ENCODE measurements around the gene SARNP.

SARNP gene

DNA sequence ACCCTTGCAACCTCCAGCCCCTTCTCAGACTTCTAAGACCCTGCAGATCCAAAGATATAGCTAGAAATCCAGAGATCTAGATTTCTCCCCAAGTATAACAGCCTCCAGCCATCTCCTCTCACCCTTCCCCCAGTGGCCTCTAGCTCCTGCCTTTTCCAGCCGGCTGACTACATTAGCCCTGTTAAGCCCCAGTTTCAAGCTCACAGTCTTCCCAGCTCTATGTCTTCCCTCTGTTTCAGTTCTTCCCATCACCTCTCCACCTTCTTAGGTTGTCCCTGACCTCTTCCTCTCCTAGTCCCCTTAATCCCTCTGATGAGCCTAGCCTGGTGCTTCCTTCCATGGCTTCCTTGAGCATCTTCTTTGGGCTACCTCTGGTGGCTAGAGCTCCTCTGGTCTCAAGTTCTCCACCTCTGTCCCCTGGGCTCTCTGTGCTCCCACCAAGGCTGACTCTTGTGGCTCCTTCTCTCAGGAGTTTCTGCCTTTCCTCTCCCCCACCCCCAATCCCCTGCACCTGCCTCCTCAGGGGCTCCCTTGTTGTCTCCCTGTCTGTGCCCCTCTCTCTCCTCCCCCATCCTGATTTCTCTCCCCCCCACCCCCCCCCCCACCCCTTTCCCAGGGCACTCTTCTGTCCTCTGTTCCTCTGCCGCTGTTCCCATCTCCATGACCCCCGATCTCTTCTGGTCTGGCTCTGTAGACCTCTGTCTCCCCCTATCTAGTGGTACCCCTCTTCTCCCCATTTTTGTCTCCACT is 75.4 kb downstream of the SARNP start:
- DNase-seq, result no peak

DNA sequence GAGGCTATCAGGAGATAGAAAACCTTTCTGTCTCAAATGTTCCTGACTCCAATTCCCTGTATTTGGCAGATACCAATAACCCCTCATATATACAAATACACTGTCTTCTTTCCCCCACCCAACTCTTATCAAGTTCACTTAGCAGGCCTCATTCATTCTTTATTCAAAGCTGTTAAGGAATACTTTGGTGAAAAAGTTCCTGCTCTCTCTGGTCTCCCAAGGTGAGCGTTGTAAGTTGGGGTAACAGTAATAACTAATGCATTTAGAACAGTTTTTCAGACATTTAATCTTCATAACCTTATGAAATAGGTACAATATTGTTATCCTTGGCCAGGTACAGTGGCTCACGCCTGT is 78.5 kb downstream of the SARNP start:
- DNase-seq, result no peak

DNA sequence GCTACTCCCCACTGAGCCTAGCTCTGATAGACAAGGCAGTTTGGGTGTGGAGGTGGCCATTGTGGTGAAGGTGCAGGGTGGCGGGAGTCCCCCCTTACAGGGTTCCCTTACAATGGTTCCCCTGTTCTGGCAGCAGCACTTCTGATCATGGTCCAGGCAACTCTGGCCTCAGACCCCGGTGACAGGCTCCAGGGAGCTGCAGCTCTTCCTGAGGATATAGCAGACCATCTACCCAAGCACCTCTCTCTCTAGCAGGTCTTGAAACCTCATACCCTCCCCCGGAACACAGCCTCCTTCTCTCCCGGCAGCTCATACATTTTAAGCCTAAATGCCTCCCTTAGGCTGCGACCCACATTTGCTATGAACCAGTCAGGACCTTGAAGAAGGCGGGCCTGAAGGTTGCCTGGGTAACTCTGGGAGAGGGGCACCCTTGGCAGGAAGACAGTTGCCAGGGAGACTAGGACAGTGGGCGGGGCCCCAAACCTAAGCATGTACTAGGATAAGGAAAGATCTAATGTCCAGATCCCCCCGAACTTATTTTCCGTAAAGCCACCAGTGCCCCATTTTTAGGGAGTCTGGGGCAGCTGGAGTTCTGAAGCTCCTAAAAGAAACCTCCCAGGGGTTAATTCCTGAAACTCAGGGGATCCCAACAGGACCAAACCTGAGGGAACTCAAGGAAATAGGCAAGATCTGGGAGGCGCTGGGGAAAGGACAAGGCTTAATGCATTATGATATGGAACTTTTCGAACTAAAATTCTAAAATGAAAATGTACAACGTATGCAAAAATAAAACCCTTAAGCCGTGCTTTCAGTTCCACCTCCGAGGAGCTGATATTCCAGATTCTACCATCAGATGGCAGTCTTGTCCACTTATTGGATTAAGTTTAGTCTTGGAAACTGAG is 79.2 kb downstream of the SARNP start:
- DNase-seq, result peak; percentile 84 to 88

DNA sequence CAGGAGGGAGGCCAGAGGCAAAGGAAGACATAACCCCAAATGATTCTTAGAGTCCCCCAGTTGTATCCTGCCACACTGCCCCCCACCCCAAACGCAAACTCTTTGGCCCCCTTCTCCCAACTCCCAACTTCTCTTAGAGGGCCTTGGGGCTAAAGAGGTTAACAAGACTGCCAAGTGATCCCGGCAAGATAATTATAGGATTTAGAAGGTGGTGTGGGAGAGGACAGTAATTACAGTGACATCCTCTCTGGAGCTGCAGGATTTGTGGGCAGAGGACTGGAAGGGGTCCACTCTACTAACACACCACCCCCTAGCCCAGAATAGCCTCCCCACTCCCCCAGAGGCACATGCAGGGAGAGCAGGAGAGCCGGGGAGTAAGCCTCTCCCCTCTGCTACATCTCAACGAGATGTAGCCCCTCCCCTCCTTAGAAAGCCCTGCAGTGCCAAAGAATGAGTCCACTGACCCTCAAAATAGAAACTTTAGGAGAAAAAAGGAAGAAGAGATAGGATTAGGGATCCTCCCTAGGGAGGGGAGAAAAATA is 79.9 kb downstream of the SARNP start:
- DNase-seq, result no peak

DNA sequence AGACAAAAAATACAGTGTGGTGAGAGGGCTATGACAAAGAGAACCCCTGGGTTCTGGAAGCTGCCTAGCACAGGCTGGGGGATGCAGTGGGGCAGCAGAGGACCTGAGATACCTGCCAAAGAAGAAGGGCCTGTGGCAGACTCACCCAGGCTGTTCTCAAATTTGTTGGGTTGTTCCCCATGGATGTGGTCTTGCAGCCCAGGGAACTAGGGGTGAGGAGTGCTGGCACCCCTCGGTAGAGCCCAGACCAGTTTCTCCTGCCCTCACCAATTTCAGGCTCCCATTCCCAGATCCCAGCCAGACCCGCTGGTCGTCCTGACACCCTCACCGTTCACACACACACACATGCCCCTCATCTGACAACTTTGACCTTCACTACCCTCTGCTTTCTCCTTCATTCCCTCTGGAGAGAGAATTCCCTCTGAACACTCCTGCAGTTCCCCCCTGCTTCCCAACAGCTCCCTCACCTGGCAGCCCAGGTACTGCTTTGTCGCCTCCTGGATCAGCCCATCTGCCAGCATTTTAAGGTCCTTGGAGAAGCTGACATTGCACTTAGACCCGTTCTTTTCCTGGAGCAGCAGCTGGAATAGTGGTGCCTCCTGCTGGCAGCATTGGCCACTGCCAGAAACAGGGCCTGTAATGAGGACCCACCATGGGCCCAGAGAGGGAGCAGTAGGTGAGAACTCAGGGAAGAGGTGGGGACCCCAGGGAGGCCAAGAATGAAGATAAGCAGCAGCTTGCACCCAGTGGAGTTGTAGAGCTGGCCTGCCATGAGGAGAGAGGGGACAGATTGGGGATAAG is 80.5 kb downstream of the SARNP start:
- DNase-seq, result peak; percentile 73 to 80

DNA sequence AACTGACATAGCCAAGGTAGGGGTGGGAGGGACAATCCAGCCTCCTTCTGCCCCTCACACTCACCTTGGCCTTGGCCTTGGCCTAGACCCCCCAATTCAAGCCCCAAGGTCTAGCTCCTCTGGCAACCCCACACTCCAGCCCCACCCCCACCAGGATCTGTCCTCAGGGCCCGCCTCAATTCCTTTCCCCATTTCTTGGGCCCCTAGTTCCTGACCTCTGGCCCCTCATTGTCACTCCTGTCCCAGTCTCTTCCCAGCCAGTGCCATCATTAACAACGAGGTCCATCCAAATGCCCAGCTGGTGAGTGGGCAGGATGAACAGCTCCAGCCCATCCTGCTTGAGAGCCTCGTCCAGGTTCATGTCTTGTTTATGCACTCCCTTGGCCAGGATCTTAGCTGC is 81.4 kb downstream of the SARNP start:
- DNase-seq, result no peak

DNA sequence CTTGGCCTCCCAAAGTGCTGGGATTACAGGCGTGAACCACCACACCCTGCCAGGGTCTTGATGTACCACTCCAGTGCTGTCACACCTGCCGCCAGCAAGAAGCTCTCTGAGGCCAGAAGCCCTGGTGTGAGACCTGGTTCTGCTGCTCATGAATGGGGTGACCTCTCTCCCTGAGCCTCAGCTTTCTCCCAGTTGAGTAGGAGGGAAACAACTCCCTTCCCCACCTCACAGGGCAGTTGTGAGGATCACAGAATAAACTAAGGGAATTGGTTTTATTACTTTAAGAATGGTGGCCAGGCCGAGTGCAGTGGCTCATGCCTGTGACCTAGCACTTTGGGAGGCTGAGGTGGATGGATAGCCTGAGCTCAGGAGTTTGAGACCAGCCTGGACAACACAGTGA is 82.9 kb downstream of the SARNP start:
- DNase-seq, result no peak

DNA sequence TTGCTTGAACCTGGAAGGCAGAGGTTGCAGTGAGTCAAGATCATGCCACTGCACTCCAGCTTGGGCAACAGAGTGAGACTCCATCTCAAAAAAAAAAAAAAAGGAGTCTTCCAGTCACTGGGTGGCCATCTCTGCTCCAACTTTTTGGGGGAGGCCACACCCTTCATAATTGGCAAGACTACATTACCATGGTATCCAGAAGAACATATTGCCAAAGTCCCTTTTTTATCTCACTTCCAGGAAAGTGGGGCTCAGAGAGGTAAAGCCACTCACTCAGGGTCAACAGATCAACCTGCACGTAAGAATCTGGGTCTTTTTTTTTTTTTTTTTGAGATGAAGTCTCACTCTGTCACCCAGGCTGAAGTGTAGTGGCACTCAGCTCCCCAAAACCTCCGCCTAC is 83.7 kb downstream of the SARNP start:
- no peak for DNase-seq

DNA sequence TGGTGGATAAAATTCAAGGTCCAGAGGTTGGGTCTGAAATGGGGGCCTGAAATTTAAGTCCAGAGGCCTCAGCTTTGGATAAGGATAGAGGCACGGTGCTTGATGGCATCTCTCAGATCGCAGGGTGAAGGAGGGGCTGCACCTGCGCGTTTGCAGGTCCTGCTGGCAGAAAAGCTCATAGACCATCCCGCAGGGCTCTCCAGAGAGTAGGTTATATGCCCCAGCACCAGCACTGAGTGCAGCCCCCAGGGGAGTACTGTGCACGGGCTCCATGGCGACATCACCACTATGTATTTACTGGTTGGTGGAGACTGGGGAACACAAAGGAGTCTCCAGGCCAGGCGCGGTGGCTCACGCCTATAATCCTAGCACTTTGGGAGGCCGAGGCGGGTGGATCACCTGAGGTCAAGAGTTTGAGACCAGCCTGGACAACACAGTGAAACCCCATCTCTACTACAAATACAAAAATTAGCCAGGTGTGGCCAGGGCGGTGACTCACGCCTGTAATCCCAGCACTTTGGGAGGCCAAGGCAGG is 84.4 kb downstream of the SARNP start:
- DNase-seq, result no peak

DNA sequence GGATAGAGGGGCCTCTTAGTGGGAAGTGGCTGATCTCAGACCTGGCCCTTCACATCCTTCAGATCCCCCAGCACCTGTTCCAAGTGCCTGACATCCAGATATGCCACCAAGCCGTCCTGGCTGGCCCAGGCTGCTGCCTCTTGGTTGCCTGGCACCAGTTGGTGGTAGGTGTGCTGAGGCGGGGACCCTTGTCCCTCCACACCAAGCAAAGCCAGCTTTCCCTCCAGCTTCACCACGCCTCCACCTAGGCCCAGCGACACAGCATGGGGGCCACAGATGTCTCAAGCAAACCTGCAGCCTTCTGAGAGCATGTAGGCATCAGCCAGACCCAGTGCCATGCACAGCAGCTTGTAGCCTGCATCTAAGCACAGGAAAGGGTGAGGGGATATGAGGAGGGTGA is 85.2 kb downstream of the SARNP start:
- no peak for DNase-seq

DNA sequence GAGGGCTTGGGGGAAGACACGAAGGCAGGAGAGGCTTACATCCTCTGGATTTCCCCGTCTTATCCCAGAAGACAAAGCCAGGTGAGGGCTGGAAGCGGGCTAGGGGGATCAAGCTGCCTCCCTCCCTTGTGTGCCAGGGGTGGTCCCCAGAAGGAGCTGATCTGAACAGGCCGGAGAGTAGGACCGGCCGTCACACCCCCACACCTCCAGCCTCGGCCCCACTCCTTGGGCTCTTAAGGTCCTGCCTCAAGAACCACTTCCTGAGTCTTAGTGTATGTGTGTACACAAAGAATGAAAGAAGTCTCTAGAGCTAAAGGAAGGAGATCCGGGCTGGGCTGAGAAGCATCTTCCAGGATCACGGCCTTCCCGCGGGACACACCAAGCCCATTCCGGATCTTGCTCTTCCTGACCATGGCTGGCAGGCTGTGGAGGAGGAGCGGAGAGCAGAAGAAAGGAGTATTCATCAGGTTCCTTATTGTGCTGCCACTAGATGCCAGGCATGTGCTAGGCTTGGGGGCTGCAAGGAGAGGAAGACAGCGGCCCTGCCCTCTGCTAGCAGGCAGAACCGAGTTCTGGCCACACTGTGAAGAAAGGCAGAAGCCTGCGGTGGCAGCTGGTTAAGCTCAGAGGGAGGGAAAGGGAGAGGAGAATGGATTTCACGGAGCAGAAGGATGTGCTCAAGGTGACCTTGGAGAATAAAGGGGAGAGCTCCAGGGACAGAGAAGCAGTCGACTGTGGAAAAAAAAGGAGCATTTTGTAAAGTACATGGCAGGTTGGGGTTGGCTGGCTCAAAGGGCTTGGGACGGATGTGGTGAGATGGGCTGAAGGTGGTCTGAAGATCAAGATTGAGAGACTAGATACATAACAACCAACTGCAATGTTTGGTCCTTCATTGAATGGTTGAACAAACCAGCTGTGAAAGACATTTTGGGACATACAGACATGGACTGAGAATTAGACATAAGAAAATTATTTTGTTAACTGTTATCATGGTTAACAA is 87.4 kb downstream of the SARNP start:
- DNase-seq, result peak; percentile 35 to 40

DNA sequence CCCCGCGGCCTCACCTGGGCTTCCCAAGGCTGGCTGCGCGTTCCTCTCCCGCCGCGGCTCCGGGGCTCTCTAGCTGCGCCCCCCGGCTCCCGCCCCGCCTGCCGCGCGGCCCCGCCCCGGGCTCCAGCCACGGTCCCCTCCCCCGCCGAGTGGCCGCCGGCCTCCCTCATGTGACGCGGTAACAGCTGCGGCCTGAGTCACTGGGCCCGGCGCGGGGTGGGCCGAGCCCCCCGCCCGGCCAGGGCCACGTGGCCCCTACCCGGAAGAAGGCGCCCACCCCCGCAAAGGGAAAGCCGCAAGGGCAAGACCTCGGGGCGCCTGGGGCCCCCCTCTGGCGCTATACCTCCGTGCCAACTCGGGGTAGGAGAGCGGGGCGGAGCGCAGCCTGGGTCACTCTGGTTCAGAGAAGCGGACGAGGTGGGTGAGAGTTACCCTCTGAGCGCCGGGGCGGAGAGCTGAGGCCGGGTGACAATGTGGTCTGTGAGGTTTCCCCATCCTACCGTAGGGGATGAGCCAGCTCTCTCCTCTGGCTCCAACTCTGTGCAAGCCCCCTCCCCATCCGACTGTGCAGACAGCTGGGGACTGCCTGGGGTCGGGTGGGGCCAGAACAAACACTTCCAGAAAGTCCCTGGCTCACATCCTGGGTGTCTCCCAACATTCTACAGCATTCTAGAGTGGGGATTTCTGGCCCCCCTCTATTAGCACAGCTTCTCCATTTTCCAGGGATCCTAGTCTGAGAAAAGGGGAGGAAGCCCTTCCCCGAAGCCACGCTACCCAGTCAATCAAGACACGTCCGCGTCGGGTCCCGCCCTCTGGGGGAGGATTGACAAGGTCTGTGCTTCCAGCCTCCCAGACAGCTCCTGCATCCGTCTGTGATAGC is 88.3 kb downstream of the SARNP start, which contains the start of gene CD63:
CD63 (minus strand) TSS at position 71 of the 880 bp plus-strand sequence. CDS start 668 bp downstream, outside the sequence.
- DNase-seq, result peak; percentile 82 to 87

DNA sequence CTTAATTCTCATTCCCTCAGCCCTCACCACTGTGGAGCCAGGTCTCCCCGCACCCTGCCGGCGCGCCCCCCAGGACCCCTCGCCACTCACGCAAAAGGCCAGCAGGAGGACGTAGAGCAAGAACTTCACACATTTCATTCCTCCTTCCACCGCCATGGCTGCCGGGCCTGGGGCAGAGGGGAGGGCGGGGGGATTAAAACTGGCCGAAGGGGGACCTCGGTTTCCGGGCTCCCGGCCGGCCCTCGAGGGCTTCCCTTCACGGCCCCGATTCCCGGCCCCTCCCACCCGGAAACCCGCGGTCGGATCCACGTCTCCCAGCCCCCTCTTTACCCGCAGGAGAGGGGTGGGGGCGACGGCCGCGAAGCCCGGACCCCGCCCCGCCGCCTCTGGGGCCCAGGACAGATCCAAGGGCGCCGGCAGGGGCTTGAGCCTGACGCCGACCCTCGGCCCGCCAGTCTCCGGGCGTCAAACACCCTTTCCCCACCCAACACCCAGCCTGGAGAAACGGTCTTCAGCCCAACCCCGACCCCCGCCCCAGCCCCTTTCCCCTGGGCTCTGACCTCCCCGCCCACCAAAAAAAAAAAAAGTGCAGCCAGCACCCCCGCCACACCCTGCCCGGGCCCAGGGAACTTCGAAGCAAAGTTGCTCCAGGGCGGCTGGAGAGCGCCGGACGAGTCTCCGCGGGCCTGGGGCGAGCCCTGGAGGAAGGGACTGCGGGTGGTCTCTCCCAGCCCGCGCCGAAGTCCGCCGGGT is 89.2 kb downstream of the SARNP start:
- peak; percentile 33 to 34 for DNase-seq

DNA sequence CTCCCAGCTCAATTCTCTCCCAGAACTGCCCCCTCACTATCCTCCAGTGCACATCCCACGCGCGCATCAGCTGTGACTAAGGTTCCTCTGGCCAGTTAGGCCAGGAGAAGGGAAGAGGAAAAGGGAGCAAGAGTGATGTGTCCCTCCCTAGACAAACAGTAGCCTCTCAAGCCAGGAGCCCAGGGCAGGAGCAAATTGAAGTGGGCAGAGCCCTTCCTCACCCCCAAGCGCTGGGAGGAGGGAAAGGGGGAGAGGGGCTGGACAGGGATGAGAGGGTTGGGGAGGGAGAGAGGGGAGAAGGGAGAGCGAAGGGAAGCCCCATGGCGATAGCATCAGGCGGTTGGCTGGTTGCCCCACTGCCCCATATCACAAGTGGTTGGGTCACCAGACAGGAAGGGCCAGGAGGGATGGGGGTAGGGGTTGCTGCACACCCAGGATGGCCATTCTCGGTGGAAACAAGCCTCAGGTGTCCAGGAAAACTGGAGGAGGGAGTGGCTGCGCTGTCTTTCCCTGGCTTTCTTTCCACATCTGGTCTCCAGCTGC is 89.8 kb downstream of the SARNP start:
- DNase-seq, result no peak

DNA sequence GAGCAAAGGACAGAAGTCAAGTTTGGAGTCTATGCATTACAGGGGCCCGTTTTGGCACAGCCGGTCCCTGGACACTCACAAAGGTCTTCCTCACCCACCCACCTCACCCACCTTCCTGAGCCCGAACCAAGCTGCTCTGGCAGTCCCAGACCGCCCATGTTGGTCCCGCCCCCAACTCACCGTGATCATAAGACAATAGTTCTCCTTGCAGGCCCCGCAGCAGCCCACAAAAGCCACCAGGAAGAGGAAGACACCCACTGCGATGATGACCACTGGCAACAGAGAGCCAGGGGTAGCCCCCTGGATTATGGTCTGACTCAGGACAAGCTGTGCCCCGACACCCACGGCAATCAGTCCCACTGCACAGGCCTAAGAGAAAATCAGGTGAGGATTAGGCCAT is 90.6 kb downstream of the SARNP start:
- no peak for DNase-seq

DNA sequence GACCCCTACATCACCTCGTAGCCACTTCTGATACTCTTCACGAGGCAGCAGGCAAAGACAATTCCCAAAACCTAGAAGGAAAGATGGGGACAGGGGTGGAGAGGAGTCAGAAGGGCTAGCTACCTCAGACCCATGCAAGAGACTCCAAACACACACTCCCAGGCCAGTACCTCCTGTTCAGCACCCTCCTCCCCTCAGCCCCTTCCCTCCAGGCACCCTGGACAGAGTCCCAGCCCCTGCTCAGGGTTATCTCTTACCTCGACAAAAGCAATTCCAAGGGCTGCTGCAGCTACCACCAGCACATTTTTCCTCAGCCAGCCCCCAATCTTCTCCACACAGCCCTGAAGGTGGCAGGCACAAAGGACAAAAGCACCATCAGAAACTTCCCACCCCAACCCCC is 92.0 kb downstream of the SARNP start:
- DNase-seq, result no peak

DNA sequence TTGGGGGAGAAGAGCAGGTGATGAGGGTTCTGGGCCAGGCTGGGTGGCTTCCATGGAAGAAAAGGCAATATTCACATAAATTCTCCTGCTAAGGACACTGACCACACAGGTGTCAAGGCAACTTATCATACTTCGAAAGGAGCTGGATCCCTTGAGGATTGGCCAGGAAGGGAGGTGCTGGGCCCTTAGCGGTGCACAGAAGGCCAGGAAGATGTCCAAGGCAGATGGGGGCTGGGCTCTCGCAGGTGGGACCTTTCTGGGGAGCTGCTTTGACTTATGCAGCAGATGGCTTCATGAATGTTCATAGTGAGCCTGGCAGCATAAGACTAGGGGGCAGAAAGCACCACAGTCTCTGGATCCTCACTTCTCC is 92.6 kb downstream of the SARNP start:
- DNase-seq, result no peak

DNA sequence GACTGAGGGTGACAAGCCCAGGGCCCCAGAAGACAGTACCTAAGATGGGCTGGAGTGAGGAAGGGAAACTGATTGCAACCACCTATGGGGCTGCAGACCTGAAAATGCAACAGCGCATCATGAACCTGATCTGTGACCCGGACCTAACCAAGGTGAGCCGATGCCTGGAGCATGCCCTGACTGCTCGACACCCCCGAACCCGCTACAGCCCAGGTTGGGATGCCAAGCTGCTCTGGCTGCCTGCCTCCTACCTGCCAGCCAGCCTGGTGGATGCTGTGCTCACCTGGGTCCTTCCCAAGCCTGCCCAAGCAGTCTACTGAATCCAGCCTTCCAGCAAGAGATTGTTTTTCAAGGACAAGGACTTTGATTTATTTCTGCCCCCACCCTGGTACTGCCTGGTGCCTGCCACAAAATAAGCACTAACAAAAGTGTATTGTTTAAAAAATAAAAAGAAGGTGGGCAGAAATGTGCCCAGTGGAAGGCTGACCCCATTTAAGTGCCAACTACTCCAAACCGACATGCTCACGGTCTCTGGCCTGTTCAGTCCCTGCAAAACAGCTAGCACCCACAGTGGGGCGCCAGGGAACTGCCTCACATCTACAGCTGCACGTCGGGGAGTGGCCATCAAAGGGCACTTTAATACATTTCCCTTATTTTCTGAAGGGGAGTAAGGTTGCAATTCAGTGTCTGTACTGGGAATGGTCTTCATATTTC is 93.1 kb downstream of the SARNP start:
- DNase-seq, result peak; percentile 69 to 81
